OCI-LY7 (cell line): Measurements from ENCODE around the gene GATA1. TPM values are rescaled to one million over a fixed set of nuclear protein-coding genes. Genes with fewer than 3 reads are reported as not detected.

Source experiments
- BruUV-seq: library from RNA; stranded (reverse); fragments of 400-500 nt; replicated peaks from 2 replicates; lab custom pipeline; 2021; lab: Mats Ljungman, UMichigan
- CTCF ChIA-PET: fragments of 300-600 bp; sonication (Branson Sonifier 250); formaldehyde crosslinking; loops from one replicate; lab custom pipeline; 2022; ENCODE audit warnings: antibody characterized with exemption; ENCODE audit not compliant: unreplicated experiment; lab: Charles Lee
- POLR2A ChIA-PET: fragments of 300-600 bp; sonication (Branson Sonifier 250); formaldehyde crosslinking; loops from one replicate; lab custom pipeline; 2022; ENCODE audit warnings: antibody characterized with exemption; lab: Charles Lee
- DNase-seq: peaks from one replicate; pipeline ENCODE4 v3.0.0-alpha.2; 2015; ENCODE audit warnings: low spot score
- H2AFZ ChIP-seq: fragments of 200-600 bp; sonication (generic), shearing (Covaris generic); 2 replicates; pipeline ENCODE4 v1.6.1; 2014; ENCODE audit warnings: mild to moderate bottlenecking, antibody characterized with exemption, low read length, moderate library complexity
- H3K27ac ChIP-seq: fragments of 200-600 bp; sonication (generic); 2 replicates; pipeline ENCODE4 v1.5.1; 2014; ENCODE audit warnings: mixed run types, low read depth, mild to moderate bottlenecking, moderate library complexity, low read length, inconsistent platforms; ENCODE audit not compliant: poor library complexity, severe bottlenecking
- H3K36me3 ChIP-seq: fragments of 200-600 bp; sonication (generic); 2 replicates; pipeline ENCODE4 v1.6.1; 2014; ENCODE audit warnings: mild to moderate bottlenecking, antibody characterized with exemption, low read length, moderate library complexity, mixed read lengths; ENCODE audit not compliant: insufficient read depth
- H3K4me1 ChIP-seq: fragments of 200-600 bp; sonication (generic); 2 replicates; pipeline ENCODE4 v1.5.1; 2014; ENCODE audit warnings: mild to moderate bottlenecking, low read length; ENCODE audit not compliant: insufficient read depth, poor library complexity, severe bottlenecking
- H3K4me2 ChIP-seq: fragments of 200-600 bp; sonication (generic); 2 replicates; pipeline ENCODE4 v1.6.1; 2014; ENCODE audit warnings: mild to moderate bottlenecking, low read length
- H3K4me3 ChIP-seq: fragments of 200-600 bp; sonication (generic); 2 replicates; pipeline ENCODE4 v1.5.1; 2014; ENCODE audit warnings: mild to moderate bottlenecking, low read depth, low read length; ENCODE audit not compliant: poor library complexity, severe bottlenecking
- H3K79me2 ChIP-seq: fragments of 200-600 bp; sonication (generic); 2 replicates; pipeline ENCODE4 v1.6.1; 2016; ENCODE audit warnings: low read depth, mild to moderate bottlenecking, low read length, moderate library complexity, mixed read lengths; ENCODE audit not compliant: insufficient read depth
- H3K9me2 ChIP-seq: fragments of 200-600 bp; sonication (generic); 2 replicates; pipeline ENCODE4 v1.6.1; 2016; ENCODE audit warnings: mild to moderate bottlenecking, low read length, mixed read lengths; ENCODE audit not compliant: insufficient read depth
- H3K9me3 ChIP-seq: fragments of 200-600 bp; sonication (generic); 2 replicates; pipeline ENCODE4 v1.6.1; 2014; ENCODE audit warnings: mild to moderate bottlenecking, mixed run types, low read length, mixed read lengths
- H4K20me1 ChIP-seq: fragments of 200-600 bp; sonication (generic); 2 replicates; pipeline ENCODE4 v1.6.1; 2014; ENCODE audit warnings: mild to moderate bottlenecking, antibody characterized with exemption, low read length, moderate library complexity, mixed read lengths; ENCODE audit not compliant: insufficient read depth
- CTCF ChIP-seq: fragments of 200-600 bp; sonication (generic); conservative IDR thresholded peaks from 2 replicates; pipeline ENCODE4 v1.5.1; 2014; ENCODE audit warnings: mild to moderate bottlenecking, antibody characterized with exemption, low read length, moderate library complexity, mixed read lengths
- EZH2phosphoT487 ChIP-seq: fragments of 200-600 bp; sonication (generic); IDR thresholded peaks from 2 replicates; pipeline ENCODE4 v1.6.1; 2018; ENCODE audit warnings: low read depth, borderline replicate concordance, mild to moderate bottlenecking, mixed run types, antibody characterized with exemption, low read length, moderate library complexity, mixed read lengths
- intact Hi-C: fragments of 100-400 bp; cut with micrococcal nuclease; formaldehyde crosslinking; loops from one replicate; pipeline ENCODE4 v1.10.0; 2022; ENCODE audit not compliant: unreplicated experiment
- total RNA-seq, 2 experiments: library from RNA; depleted of rRNA in 1 of 2; stranded (reverse); fragments of >200 nt in 1 of 2; shearing (Covaris generic) in 1 of 2; gene quantifications; 2 replicates each; pipeline ENCODE4 v1.2.3, GENCODE V29; 2014 to 2022

Gene GATA1
- total RNA-seq, 2 experiments from 2014 or later: not detected

DNA sequence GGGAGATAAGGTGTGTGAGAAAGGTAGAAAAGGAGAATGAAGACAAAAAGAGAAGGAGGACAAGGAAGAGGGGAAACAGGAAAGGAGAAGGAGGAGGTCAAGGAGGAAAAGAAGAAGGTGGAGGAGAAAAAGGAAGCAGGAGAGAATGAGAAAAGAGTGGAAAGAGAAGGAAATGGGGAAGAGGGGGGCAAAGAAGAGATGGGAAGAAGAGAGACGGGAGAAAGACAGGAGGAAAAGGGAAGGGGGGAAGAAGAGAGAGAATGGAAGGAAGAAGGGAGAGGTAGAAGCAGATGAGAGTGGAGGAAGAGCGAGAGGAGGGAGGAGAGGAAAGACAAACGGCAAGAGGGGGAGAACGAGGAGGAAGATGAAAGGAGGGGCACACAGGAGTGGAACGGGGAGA, 4.1 kb downstream of the GATA1 start:
- no peak overlapping the region for H3K4me2 ChIP-seq
- intact Hi-C loops: no loop called here
- TF ChIP-seq CTCF: no peak
- H3K79me2 ChIP-seq: no peaks in the 10 kb centered on the region
- no peaks in the 10 kb centered on the region for H4K20me1 ChIP-seq
- H3K27ac ChIP-seq: no peak overlapping the region
- no peaks in the 10 kb centered on the region for H3K36me3 ChIP-seq
- H3K9me3 ChIP-seq: no peaks in the 10 kb centered on the region
- H2AFZ ChIP-seq: no peak overlapping the region
- ChIA-PET CTCF (no interaction called here), POLR2A (no interaction called here)
- DNase-seq: no peak
- no peaks in the 10 kb centered on the region for H3K4me1 ChIP-seq
- no peak overlapping the region for H3K4me3 ChIP-seq
- H3K9me2 ChIP-seq: no peaks in the 10 kb centered on the region
- no TSS peak for BruUV-seq

- Histone ChIP-seq H3K36me3 (no peaks in the 10 kb centered on the region), H3K4me3 (no peak overlapping the region), H3K27ac (no peak overlapping the region), H3K9me3 (no peaks in the 10 kb centered on the region), H3K79me2 (no peaks in the 10 kb centered on the region), H4K20me1 (no peaks in the 10 kb centered on the region), H3K9me2 (no peaks in the 10 kb centered on the region), H3K4me1 (no peaks in the 10 kb centered on the region), H2AFZ (no peak overlapping the region), H3K4me2 (no peak overlapping the region)
- no TSS peak for BruUV-seq
- no peak for DNase-seq
- no peak for TF ChIP-seq EZH2phosphoT487
- TF ChIP-seq CTCF: no peak
- intact Hi-C loops: no loop called here
- ChIA-PET POLR2A (no interaction called here), CTCF (interaction anchor here (1.0 kb wide), 1 partner anchor 10 kb away, joined by 3 read pairs; the partner anchor contains the start of gene HDAC6)
Measured at GRCh38 chrX:48791063-48791820, 4.9 kb downstream of the GATA1 start.

DNA sequence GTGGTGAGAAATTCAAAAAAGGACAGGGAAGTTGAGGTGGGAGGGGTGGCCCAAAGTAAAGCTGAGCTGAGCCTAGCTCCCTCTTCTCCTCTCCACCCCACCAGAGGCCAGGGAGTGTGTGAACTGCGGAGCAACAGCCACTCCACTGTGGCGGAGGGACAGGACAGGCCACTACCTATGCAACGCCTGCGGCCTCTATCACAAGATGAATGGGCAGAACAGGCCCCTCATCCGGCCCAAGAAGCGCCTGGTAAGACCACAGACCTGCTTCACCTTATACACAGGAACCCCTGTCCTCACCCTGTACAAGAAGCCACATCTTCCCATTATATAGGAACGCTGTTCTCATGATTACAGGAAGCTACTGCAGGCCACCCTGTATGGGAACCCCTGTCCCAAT, 5.8 kb downstream of the GATA1 start:
- Histone ChIP-seq H3K4me1 (no peaks in the 10 kb centered on the region), H3K9me2 (no peaks in the 10 kb centered on the region), H3K4me2 (no peak overlapping the region), H3K4me3 (no peak overlapping the region), H3K9me3 (no peaks in the 10 kb centered on the region), H3K79me2 (no peaks in the 10 kb centered on the region), H3K36me3 (no peaks in the 10 kb centered on the region), H3K27ac (no peak overlapping the region), H2AFZ (no peak overlapping the region), H4K20me1 (no peaks in the 10 kb centered on the region)
- no peak for TF ChIP-seq EZH2phosphoT487
- TF ChIP-seq CTCF: no peak
- ChIA-PET CTCF (interaction anchor here (1.0 kb wide), 1 partner anchor 9 kb away, joined by 3 read pairs; the partner anchor contains the start of gene HDAC6), POLR2A (no interaction called here)
- intact Hi-C loops: no loop called here
- DNase-seq: no peak
- no TSS peak for BruUV-seq
